GM12878 (cell line): ENCODE measurements around the gene GDPD2. TPM values are rescaled to one million over a fixed set of nuclear protein-coding genes. Genes with fewer than 3 reads are reported as not detected.

Source experiments
- ATAC-seq: fragments of 200-7000 bp; cut with Tn5 transposase; 3 replicates; pipeline ENCODE4 v1.9.1; 2020; ENCODE audit warnings: mild to moderate bottlenecking, moderate library complexity
- BruUV-seq: library from RNA; stranded (reverse); fragments of 400-500 nt; replicated peaks from 2 replicates; lab custom pipeline; 2021; lab: Mats Ljungman, UMichigan
- CTCF ChIA-PET: fragments of 300-600 bp; sonication (Branson Sonifier 250); formaldehyde crosslinking; extraction: SDS; loops from one replicate; lab custom pipeline; 2021; ENCODE audit warnings: inconsistent platforms; lab: Yijun Ruan, JAX
- POLR2A ChIA-PET: fragments of 350-600 bp; formaldehyde crosslinking; extraction: SDS; loops from one replicate; lab custom pipeline; 2021; ENCODE audit warnings: inconsistent platforms; lab: Charles Lee
- RAD21 ChIA-PET: fragments of 300-600 bp; sonication (Branson Sonifier 250); formaldehyde crosslinking; loops from one replicate; lab custom pipeline; 2023; ENCODE audit warnings: antibody characterized with exemption; ENCODE audit not compliant: unreplicated experiment; lab: Charles Lee
- SMC1A ChIA-PET: fragments of 300-600 bp; sonication (Branson Sonifier 250); formaldehyde crosslinking; loops from one replicate; lab custom pipeline; 2023; ENCODE audit not compliant: unreplicated experiment, uncharacterized antibody; lab: Charles Lee
- DNase-seq: peaks from one replicate; pipeline ENCODE4 v3.0.0-alpha.2; 2011; ENCODE audit warnings: low read depth, low spot score
- FAIRE-seq: peaks from 3 replicates; lab custom pipeline; 2011; peaks lifted over from hg19 to GRCh38; lab: Jason Lieb, UNC
- H2AFZ ChIP-seq: 2 replicates; pipeline ENCODE4 v1.6.0; 2011; ENCODE audit warnings: low read depth, low read length, control low read depth; ENCODE audit not compliant: control insufficient read depth
- H3K27ac ChIP-seq: 2 replicates; pipeline ENCODE4 v1.5.1; 2011; ENCODE audit warnings: control low read depth; ENCODE audit not compliant: control insufficient read depth, insufficient read depth
- H3K27me3 ChIP-seq, 2 experiments: replicated peaks in 1 of 2; 2 replicates each; pipeline versions ENCODE4 v1.6.0 to v1.6.1; 2011; ENCODE audit warnings: low read length in 1 of 2; ENCODE audit not compliant: control insufficient read depth in 2 of 2, insufficient read depth in 2 of 2
- H3K36me3 ChIP-seq, 2 experiments: 2 replicates each; pipeline ENCODE4 v1.5.1; 2011; ENCODE audit warnings: low read length in 1 of 2; ENCODE audit not compliant: control insufficient read depth in 2 of 2, insufficient read depth in 2 of 2
- H3K4me1 ChIP-seq: 2 replicates; pipeline ENCODE4 v1.6.1; 2011; ENCODE audit warnings: mild to moderate bottlenecking, low read length, moderate library complexity, mixed read lengths; ENCODE audit not compliant: control insufficient read depth, insufficient read depth
- H3K4me2 ChIP-seq: 2 replicates; pipeline ENCODE4 v1.6.0; 2011; ENCODE audit warnings: control low read depth; ENCODE audit not compliant: control insufficient read depth, insufficient read depth
- H3K4me3 ChIP-seq: fragments of 200-600 bp; sonication (generic); 2 replicates; pipeline ENCODE4 v1.5.1; 2016
- H3K79me2 ChIP-seq: 2 replicates; pipeline ENCODE4 v1.6.0; 2011; ENCODE audit warnings: low read length; ENCODE audit not compliant: control insufficient read depth, insufficient read depth
- H3K9ac ChIP-seq: 2 replicates; pipeline ENCODE4 v1.8.0; 2011; ENCODE audit warnings: low read length, control low read depth, mixed read lengths; ENCODE audit not compliant: control insufficient read depth, insufficient read depth
- H3K9me3 ChIP-seq: replicated peaks from 3 replicates; pipeline ENCODE4 v1.5.1; 2011; ENCODE audit warnings: mild to moderate bottlenecking, low read length; ENCODE audit not compliant: control insufficient read depth, insufficient read depth
- H4K20me1 ChIP-seq: 2 replicates; pipeline ENCODE4 v1.6.0; 2011; ENCODE audit not compliant: control insufficient read depth, insufficient read depth
- BACH1 ChIP-seq: fragments of 450-650 bp; IDR thresholded peaks from 2 replicates; pipeline ENCODE4 v1.6.1; 2017; ENCODE audit warnings: mild to moderate bottlenecking, borderline replicate concordance
- HDAC6 ChIP-seq: fragments of 200-600 bp; sonication (generic); IDR thresholded peaks from one replicate; pipeline ENCODE4 v1.8.0; 2017; ENCODE audit warnings: antibody characterized with exemption; ENCODE audit not compliant: unreplicated experiment
- JUNB ChIP-seq: IDR thresholded peaks from 2 replicates; pipeline ENCODE4 v1.6.1; 2016; ENCODE audit warnings: antibody characterized with exemption, mild to moderate bottlenecking
- MTA3 ChIP-seq: IDR thresholded peaks from 2 replicates; pipeline ENCODE4 v1.6.1; 2012; ENCODE audit warnings: low read length, inconsistent platforms, borderline replicate concordance
- NFIC ChIP-seq: IDR thresholded peaks from 2 replicates; pipeline ENCODE4 v1.6.1; 2012; ENCODE audit warnings: low read depth, mild to moderate bottlenecking, inconsistent platforms, low read length, moderate library complexity
- RAD21 ChIP-seq: IDR thresholded peaks from 2 replicates; pipeline ENCODE4 v1.6.1; 2011; ENCODE audit warnings: mild to moderate bottlenecking, low read depth, low read length, moderate library complexity; ENCODE audit not compliant: insufficient read depth
- ZNF592 ChIP-seq: fragments of 450-650 bp; IDR thresholded peaks from 2 replicates; pipeline ENCODE4 v1.6.1; 2017; ENCODE audit warnings: mild to moderate bottlenecking, moderate library complexity
- WGBS: methylation state at CpG from one replicate; pipeline ENCODE4 v1.1.6; 2016; ENCODE audit warnings: low lambda C conversion rate; ENCODE audit not compliant: insufficient replicate concordance, insufficient coverage; ENCODE audit errors: missing lambda C conversion rate; 5-methylcytosine and 5-hydroxymethylcytosine counted together
- in situ Hi-C: fragments of 300-500 bp; cut with MboI; formaldehyde crosslinking; loops from 9 replicates; pipeline ENCODE4 v1.14.3; 2018; ENCODE audit warnings: mixed read lengths
- intact Hi-C: fragments of 100-400 bp; cut with micrococcal nuclease; formaldehyde crosslinking; loops from one replicate; pipeline ENCODE4 v1.14.2; 2022; ENCODE audit not compliant: unreplicated experiment
- polyA plus RNA-seq, 11 experiments: library from polyadenylated mRNA; depleted of rRNA in 4 of 11; unstranded in 6 of 11; stranded (reverse) in 5 of 11; fragments of >200 nt; fragmentation: Nextera tagmentation in 4 of 11; fragmentation: Illumina TruSeq in 1 of 11; extraction: Ambion mirVana in 4 of 11; extraction: Trizol in 1 of 11; gene quantifications; 1 replicate in 1 of 11; 2 replicates in 10 of 11; pipeline versions ENCODE4 v1.2.1 to v1.2.3, GENCODE V29; 2011 to 2016; ENCODE audit warnings: inconsistent platforms in 2 of 11, missing spikeins in 2 of 11, low read depth in 1 of 11
- total RNA-seq, 4 experiments: library from RNA; depleted of rRNA in 3 of 4; stranded (reverse); fragments of >200 nt in 3 of 4; fragmentation: Illumina TruSeq in 1 of 4; extraction: Trizol in 1 of 4; gene quantifications; 2 replicates each; pipeline versions ENCODE4 v1.2.1 to v1.2.3, GENCODE V29; 2013 to 2021
- TF ChIP-seq, protein P1 (sequence below): fragments of 450-650 bp; IDR thresholded peaks from 2 replicates; pipeline ENCODE4 v1.6.1; 2017; ENCODE audit warnings: mild to moderate bottlenecking
- TF ChIP-seq, protein P2 (sequence below): IDR thresholded peaks from 2 replicates; pipeline ENCODE4 v1.6.1; 2011; ENCODE audit warnings: low read depth, mild to moderate bottlenecking, low read length, moderate library complexity, borderline replicate concordance; ENCODE audit errors: extremely low read depth
- TF ChIP-seq, protein P3 (sequence below): fragments of 450-650 bp; formaldehyde crosslinking; IDR thresholded peaks from 2 replicates; pipeline ENCODE4 v1.4.0; 2022; ENCODE audit warnings: mild to moderate bottlenecking, moderate library complexity

GDPD2 gene
- total and polyA plus RNA-seq, 10 of the 15 experiments (the other 5 are each of a cell fraction or from before 2014, with no cell fraction given): 0.04 to 0.11 (median 0.09) TPM; not detected in 7

DNA sequence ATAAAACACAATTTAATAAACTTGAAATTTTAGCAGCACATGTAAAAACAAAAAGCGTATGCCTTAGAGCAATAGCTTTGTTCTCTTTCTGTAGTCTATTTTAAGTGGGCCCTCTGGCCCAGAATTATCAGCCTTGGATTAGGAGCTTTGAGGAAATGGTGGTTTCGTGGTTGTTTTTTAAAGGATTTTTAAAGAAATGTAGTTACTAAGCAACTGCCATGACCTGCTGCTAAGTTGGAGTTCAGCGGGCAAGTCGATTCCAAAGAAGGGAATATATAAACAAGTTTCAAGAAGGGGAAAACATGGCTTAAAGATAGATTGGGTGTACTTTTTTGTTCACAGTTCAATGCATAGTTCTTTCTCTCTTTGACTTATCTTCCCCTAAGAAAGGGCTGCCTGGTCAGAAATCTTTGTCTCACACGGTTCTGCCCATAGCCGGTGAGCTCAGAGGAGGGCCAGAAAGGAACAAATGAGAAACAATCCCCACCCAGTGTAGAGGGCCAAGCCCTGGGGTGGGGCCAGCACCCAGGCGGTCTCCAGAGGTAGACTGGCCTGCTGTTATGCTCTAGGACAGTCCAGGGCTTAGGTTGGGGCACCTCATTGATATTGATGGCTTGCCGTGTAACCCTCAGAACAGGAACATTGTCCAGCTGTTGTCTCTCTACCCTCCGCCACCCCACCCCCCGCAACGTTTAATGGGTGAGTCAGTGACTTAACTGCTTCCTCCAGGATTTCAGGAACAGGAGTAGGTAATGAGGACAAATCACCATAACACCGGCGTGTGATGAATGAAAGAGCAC lies 54.0 kb downstream of the GDPD2 start:
- Histone ChIP-seq H3K9me3 (no peaks in the 10 kb centered on the region), H3K4me3 (no peak overlapping the region), H3K27me3 (no peaks in the 10 kb centered on the region), H3K4me2 (no peak overlapping the region), H3K79me2 (no peaks in the 10 kb centered on the region), H3K4me1 (no peaks in the 10 kb centered on the region), H4K20me1 (no peaks in the 10 kb centered on the region), H3K9ac (no peak overlapping the region), H3K27ac (no peak overlapping the region), H2AFZ (no peak overlapping the region), H3K36me3 (no peaks in the 10 kb centered on the region)
- CTCF ChIA-PET: interaction anchor here (0.8 kb wide), 1 partner anchor 22 kb away, joined by 3 read pairs; no protein-coding TSS in a partner anchor
- no TSS peak for BruUV-seq
- SMC1A ChIA-PET: no interaction called here
- RAD21 ChIA-PET: no interaction called here
- intact Hi-C loops (no loop called here), in situ Hi-C loops (no loop called here)
- POLR2A ChIA-PET: no interaction called here
- ATAC-seq (no peak), DNase-seq (no peak), FAIRE-seq (no peak)
- WGBS: 57% methylated on average over 13 of the region's 13 CpGs
- TF ChIP-seq RAD21: no peak
- no peak for TF ChIP-seq ZNF592
- TF ChIP-seq BACH1: no peak
- TF ChIP-seq, protein P1, sequence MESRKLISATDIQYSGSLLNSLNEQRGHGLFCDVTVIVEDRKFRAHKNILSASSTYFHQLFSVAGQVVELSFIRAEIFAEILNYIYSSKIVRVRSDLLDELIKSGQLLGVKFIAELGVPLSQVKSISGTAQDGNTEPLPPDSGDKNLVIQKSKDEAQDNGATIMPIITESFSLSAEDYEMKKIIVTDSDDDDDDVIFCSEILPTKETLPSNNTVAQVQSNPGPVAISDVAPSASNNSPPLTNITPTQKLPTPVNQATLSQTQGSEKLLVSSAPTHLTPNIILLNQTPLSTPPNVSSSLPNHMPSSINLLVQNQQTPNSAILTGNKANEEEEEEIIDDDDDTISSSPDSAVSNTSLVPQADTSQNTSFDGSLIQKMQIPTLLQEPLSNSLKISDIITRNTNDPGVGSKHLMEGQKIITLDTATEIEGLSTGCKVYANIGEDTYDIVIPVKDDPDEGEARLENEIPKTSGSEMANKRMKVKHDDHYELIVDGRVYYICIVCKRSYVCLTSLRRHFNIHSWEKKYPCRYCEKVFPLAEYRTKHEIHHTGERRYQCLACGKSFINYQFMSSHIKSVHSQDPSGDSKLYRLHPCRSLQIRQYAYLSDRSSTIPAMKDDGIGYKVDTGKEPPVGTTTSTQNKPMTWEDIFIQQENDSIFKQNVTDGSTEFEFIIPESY: no peak
- no peak for TF ChIP-seq MTA3
- TF ChIP-seq, protein P2, sequence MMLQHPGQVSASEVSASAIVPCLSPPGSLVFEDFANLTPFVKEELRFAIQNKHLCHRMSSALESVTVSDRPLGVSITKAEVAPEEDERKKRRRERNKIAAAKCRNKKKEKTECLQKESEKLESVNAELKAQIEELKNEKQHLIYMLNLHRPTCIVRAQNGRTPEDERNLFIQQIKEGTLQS: no peak
- TF ChIP-seq HDAC6: no peak
- TF ChIP-seq, protein P3, sequence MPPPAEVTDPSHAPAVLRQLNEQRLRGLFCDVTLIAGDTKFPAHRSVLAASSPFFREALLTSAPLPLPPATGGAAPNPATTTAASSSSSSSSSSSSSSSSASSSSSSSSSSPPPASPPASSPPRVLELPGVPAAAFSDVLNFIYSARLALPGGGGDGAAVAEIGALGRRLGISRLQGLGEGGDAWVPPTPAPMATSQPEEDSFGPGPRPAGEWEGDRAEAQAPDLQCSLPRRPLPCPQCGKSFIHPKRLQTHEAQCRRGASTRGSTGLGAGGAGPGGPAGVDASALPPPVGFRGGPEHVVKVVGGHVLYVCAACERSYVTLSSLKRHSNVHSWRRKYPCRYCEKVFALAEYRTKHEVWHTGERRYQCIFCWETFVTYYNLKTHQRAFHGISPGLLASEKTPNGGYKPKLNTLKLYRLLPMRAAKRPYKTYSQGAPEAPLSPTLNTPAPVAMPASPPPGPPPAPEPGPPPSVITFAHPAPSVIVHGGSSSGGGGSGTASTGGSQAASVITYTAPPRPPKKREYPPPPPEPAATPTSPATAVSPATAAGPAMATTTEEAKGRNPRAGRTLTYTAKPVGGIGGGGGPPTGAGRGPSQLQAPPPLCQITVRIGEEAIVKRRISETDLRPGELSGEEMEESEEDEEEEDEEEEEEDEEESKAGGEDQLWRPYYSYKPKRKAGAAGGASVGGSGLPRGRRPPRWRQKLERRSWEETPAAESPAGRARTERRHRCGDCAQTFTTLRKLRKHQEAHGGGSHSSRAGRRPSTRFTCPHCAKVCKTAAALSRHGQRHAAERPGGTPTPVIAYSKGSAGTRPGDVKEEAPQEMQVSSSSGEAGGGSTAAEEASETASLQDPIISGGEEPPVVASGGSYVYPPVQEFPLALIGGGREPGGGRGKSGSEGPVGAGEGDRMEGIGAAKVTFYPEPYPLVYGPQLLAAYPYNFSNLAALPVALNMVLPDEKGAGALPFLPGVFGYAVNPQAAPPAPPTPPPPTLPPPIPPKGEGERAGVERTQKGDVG (CRISPR knock-in tag): no peak
- no peak for TF ChIP-seq JUNB
- TF ChIP-seq NFIC: no peak
